GM18909 (cell line): ENCODE data around the gene BRD9.
"Not testable (repeated sequence)": the region's sequence is repeated elsewhere in the genome, so short reads cannot be mapped to it uniquely, and the experiment has no call there.

Experiments
- ATAC-seq: cut with Tn5 transposase; IDR thresholded peaks from one replicate; pipeline ENCODE4 v1.9.1; 2021; ENCODE audit warnings: mild to moderate bottlenecking; ENCODE audit not compliant: unreplicated experiment, poor library complexity

Gene BRD9

GRCh38 chr5:892394-893136 is at the start of gene BRD9, which contains the start of gene TRIP13:
BRD9 (minus strand) TSS chr5:892801; CDS start chr5:892657, 144 bp downstream.
TRIP13 (plus strand) TSS chr5:892884; CDS start chr5:892999, 115 bp downstream.
- peak; percentile 97 for ATAC-seq

GRCh38 chr5:940741-941140 is 48.1 kb upstream of the BRD9 start:
- not testable (repeated sequence) for ATAC-seq

DNA sequence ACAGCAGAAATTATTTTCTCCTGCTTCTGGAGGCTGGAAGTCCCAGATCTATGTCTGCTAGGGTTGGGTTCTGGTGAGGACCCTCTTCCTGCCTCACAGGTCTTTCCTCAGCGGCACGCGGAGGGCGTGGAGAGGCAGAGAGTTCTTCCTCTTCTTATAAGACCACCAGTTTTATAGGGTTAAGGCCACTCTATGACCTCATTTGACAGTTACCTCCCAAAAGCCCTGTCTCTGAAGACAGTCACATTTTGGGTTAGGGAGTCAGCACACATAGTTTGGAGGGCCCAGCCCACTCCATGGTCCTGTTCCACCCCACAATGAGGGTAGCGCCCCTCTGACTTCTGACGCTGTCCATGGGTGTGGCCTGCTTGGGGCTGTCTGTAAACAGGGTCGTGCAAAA is 46.8 kb upstream of the BRD9 start:
- no peak for ATAC-seq

DNA sequence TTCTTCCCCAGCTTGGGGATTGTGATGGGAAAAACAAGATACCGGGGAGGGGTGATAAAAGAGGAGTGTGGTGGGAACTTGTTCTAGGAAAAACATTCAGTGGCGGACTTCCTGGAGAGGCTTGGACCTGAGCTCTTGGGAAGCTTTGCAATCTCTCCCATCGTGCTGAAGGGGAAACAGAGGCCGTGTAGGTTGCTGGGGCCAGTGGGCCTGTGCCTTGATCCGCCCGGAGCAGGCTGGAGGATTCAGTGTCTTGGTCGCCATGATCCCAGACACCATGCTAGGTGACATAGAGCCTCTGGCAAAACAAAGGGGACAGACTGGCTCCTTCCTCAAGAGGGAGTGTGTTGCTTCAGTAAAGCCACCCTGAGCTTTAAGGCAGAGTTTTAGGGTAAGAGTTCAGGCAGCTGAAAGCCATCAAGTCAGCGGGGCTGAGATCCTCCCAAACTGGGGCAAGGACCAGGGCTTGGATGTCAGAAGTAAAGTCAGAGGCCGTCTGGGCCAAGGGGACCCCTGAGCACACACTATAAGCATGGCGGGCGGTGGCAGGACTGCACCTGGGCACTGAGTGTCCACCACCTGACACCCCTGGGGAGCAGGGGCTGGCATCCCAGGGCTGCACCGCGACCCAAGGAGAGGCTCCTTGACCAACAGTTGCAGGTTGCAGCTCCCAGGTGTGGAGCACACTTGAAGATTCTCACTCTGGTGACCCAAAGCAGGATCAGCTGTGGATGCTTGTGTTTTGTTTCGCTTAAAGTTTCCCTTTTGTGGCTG is 44.7 kb upstream of the BRD9 start:
- no peak for ATAC-seq

GRCh38 chr5:936149-937144 is 43.8 kb upstream of the BRD9 start:
- no peak for ATAC-seq

- ATAC-seq: no peak
Observed at GRCh38 chr5:935510-936084, 43.0 kb upstream of the BRD9 start.

GRCh38 chr5:934381-934967 is 41.9 kb upstream of the BRD9 start:
- ATAC-seq: not testable (repeated sequence)

DNA sequence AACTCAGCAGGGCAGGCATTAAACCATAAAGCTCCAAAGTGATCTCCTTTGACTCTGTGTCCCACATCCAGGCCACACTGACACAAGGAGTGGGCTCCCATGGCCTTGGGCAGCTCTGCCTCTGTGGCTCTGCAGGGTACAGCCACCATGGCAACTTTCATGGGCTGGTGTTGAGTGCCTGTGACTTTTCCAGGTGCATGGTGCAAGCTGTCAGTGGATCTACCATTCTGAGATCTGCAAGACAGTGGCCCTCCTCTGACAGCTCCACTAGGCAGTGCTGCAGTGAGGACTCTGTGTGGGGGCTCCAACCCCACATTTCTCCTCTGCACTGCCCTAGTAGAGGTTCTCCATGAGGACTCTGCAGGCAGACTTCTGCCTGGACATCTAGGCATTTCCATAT is 41.4 kb upstream of the BRD9 start:
- ATAC-seq: not testable (repeated sequence)

DNA sequence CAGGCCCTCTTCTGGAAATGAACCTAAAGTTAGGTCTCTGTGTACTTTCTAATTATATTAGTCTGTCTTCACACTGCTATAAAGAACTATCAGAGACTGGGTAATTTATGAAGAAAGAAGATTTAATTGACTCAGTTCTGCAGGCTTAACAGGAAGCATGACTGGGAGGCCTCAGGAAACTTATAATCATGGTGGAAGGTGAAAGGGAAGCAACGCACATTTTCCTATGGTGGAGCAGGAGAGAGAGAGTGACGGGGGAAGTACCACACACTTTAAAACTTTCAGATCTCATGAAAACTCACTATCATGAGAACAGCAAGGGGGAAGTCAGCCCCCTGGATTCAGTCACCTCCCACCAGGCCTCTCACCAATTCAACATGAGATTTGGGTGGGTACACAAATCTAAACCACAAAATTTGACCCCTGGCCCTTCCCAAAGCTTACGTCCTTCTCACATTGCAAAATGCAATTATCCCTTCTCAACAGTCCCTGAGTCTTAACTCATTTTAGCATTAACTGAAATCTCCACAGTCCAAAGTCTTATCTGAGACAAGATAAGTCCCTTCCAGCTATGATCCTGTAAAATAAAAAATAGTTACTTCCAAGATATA is 40.8 kb upstream of the BRD9 start:
- no peak for ATAC-seq

- ATAC-seq: no peak
Observed at GRCh38 chr5:932628-933250, 40.1 kb upstream of the BRD9 start.

- ATAC-seq: no peak
Observed at GRCh38 chr5:932151-932627, 39.6 kb upstream of the BRD9 start.

DNA sequence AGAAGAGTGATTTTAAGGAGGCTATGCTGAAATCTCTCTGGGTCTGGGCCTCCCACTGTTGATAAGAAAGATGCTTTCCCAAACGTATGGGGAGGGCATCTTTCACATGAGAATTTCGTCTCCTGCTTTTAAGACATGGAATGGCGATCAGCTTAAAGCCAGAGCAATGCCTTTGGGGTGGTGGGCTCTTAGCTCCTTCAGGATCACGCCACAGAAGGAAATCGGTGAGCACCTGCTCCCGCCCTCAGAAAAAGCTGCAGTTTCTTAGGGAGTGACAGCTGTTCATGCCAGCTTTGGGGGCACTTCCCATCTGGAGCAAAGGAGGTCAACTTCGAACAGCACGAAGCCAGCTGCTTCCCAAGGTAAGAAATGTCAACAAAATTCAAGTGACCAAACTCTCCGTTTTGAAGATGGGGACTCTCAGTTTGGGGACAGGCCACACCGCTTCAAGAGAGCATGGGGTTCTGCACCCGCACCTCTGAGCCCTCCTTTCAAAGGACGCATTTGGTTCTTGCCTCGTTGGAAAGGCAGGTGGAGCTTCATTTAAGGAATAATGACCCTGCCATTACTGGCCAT is 39.1 kb upstream of the BRD9 start:
- no peak for ATAC-seq

DNA sequence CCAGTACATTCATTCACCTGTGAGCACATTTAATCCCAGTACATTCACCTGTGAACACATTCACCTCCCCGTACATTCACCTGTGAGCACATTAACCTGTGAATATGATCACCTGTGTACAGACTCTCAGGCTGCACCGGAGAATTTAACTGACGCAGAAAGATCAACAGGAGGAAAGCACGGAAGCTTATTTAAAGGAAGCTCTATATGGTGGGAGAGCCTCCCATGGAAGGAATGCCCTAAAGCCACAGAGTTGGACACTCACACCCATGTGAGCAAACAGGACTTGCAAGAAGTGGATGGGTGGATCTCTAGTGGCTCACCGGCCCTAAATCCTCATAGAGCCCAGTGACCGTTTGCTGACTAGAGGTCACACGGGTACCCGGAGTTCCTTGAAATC is 38.3 kb upstream of the BRD9 start:
- no peak for ATAC-seq

GRCh38 chr5:929596-929995 is 37.0 kb upstream of the BRD9 start:
- no peak for ATAC-seq

DNA sequence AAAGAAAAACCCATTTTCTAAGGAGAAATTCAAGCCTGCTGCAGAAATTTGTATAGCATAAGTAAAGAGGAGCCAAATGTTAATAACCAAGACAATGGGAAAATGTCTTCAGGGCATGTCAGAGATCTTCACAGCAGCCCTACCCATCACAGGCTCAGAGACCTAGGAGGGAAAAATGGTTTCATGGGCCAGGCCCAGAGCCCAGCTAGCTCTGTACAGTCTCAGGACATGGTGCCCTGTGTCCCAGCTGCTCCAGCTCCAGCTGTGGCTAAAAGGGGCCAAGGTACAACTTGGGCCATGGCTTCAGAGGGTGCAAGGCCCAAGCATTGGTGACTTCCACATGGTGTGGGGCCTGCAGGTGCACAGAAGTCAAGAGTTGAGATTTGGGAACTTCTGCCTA is 36.6 kb upstream of the BRD9 start:
- not testable (repeated sequence) for ATAC-seq

GRCh38 chr5:927172-928015 is 34.8 kb upstream of the BRD9 start:
- no peak for ATAC-seq

DNA sequence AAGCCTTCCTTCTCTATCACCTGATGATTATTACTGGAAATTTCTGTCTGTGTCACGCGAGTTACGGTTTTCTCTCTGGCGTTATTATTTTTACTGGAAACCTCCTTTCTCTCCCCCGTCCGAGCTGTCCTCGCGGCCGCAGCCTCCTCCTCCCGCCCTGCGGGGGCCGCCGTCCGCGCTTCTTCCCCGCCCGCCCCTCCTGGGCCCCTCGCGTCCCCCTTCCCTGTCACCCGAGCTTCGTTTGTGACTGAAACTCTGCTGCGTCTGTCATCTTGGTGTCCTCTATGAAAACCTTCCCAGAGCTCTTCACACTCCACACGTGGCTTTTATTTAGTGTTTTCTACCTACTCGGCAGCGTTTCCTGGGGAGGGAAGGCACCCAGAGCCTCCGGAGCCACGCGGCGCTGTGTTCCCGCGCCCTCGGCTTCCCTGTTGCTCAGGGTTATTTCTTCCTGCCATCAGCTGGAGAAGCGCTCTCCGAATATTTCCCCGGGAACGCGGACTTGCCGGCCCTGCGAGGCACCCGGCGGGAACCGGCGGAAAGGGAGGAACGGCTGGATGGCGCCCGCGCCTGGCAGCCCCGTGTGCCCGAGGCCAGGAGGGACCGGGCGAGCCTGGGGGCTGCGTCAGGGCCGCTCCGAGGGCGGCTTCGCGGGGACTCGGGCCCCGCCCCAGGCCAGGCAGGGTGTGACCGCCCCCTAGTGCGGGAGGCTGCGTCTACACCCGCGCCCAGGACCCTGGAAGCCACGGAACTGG is 34.0 kb upstream of the BRD9 start:
- ATAC-seq: no peak
